ENCODE results near the gene TMPRSS11A.

TMPRSS11A gene

DNA sequence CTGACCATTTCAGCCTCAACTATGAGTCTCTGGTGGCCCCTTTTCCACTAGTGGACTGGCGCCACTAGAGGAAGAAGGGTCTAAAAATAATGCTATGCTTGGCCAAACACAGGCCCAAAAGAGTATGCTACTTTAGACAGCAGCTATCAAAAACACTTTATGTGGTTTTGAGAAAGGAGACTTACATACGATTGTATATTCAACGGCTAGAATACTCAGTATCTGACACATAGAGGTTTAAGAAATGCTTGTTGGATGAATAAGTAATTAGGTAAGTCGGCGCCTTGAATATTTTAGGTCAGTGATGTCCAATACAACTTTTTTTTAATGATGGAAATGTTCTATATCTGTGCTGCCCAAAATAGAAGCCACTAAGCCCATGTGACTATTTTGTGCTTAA, 25.7 kb upstream of the TMPRSS11A start:
- Histone ChIP-seq H3K9me3 (ENCODE audit: insufficient read depth, low read length, severe bottlenecking) (no peaks in the 10 kb centered on the region), H3K36me3 (ENCODE audit: insufficient read depth, low read length) (no peaks in the 10 kb centered on the region), H3K9ac (ENCODE audit: low read depth, low read length) (no peak overlapping the region), H3K4me3 (ENCODE audit: low read depth in 1 of 2, low read length in 2 of 2) (no peak overlapping the region), H4K20me1 (ENCODE audit: insufficient read depth, low read length) (no peaks in the 10 kb centered on the region), H2AFZ (ENCODE audit: low read depth, low read length) (no peak overlapping the region), H3K27ac (ENCODE audit: low read length) (no peak overlapping the region), H3K4me2 (ENCODE audit: insufficient read depth, low read length) (no peak overlapping the region), H3K79me2 (ENCODE audit: insufficient read depth, low read length) (no peaks in the 10 kb centered on the region), H3K27me3 (ENCODE audit: insufficient read depth, low read length, poor library complexity) (no peaks in the 10 kb centered on the region), H3K4me1 (ENCODE audit: insufficient read depth, low read length) (peaks cover 8% of the 10 kb centered on the region; the same call in 1 of the 2 replicates)
- ATAC-seq (ENCODE audit: insufficient read depth, low read depth) (no peak), DNase-seq (no peak)
- TF ChIP-seq EZH2 (IDR thresholded peaks at IDR 0.05; ENCODE audit: borderline replicate concordance, low read depth, low read length, severe bottlenecking) (no peak), CTCF (IDR thresholded peaks at IDR 0.05; ENCODE audit: borderline replicate concordance, extremely low read depth, low read length, poor library complexity, severe bottlenecking) (no peak)

- no peak overlapping the region for H3K9ac ChIP-seq (ENCODE audit: low read depth, low read length)
- no peak for ATAC-seq (ENCODE audit: insufficient read depth, low read depth)
These were observed 20.0 kb upstream of the TMPRSS11A start for GRCh38 chr4:67983333-67983732.

GRCh38 chr4:67980512-67980911, 17.2 kb upstream of the TMPRSS11A start:
- no peaks in the 10 kb centered on the region for H3K4me1 ChIP-seq (ENCODE audit: insufficient read depth, low read length)
- H3K27me3 ChIP-seq (ENCODE audit: insufficient read depth, low read length, poor library complexity) = no peaks in the 10 kb centered on the region
- TF ChIP-seq EZH2 (IDR thresholded peaks at IDR 0.05; ENCODE audit: borderline replicate concordance, low read depth, low read length, severe bottlenecking) (no peak), CTCF (IDR thresholded peaks at IDR 0.05; ENCODE audit: borderline replicate concordance, extremely low read depth, low read length, poor library complexity, severe bottlenecking) (no peak)
- no peak overlapping the region for H3K4me3 ChIP-seq (ENCODE audit: low read depth in 1 of 2, low read length in 2 of 2)
- H3K9ac ChIP-seq (ENCODE audit: low read depth, low read length) = no peak overlapping the region
- no peaks in the 10 kb centered on the region for H4K20me1 ChIP-seq (ENCODE audit: insufficient read depth, low read length)
- H3K36me3 ChIP-seq (ENCODE audit: insufficient read depth, low read length) = no peaks in the 10 kb centered on the region
- no peaks in the 10 kb centered on the region for H3K9me3 ChIP-seq (ENCODE audit: insufficient read depth, low read length, severe bottlenecking)
- DNase-seq = no peak
- no peak for ATAC-seq (ENCODE audit: insufficient read depth, low read depth)
- no peaks in the 10 kb centered on the region for H3K79me2 ChIP-seq (ENCODE audit: insufficient read depth, low read length)
- H3K27ac ChIP-seq (ENCODE audit: low read length) = no peak overlapping the region
- H2AFZ ChIP-seq (ENCODE audit: low read depth, low read length) = no peak overlapping the region
- H3K4me2 ChIP-seq (ENCODE audit: insufficient read depth, low read length) = no peak overlapping the region

More at GRCh38 chr4:67983333-67983732, 20.0 kb upstream of the TMPRSS11A start:
- Histone ChIP-seq H2AFZ (ENCODE audit: low read depth, low read length) (no peak overlapping the region), H4K20me1 (ENCODE audit: insufficient read depth, low read length) (no peaks in the 10 kb centered on the region), H3K27me3 (ENCODE audit: insufficient read depth, low read length, poor library complexity) (no peaks in the 10 kb centered on the region), H3K4me1 (ENCODE audit: insufficient read depth, low read length) (no peaks in the 10 kb centered on the region), H3K36me3 (ENCODE audit: insufficient read depth, low read length) (no peaks in the 10 kb centered on the region), H3K4me2 (ENCODE audit: insufficient read depth, low read length) (no peak overlapping the region), H3K9me3 (ENCODE audit: insufficient read depth, low read length, severe bottlenecking) (no peaks in the 10 kb centered on the region), H3K79me2 (ENCODE audit: insufficient read depth, low read length) (no peaks in the 10 kb centered on the region), H3K27ac (ENCODE audit: low read length) (no peak overlapping the region), H3K4me3 (ENCODE audit: low read depth in 1 of 2, low read length in 2 of 2) (no peak overlapping the region)
- no peak for DNase-seq
- TF ChIP-seq EZH2 (IDR thresholded peaks at IDR 0.05; ENCODE audit: borderline replicate concordance, low read depth, low read length, severe bottlenecking) (no peak), CTCF (IDR thresholded peaks at IDR 0.05; ENCODE audit: borderline replicate concordance, extremely low read depth, low read length, poor library complexity, severe bottlenecking) (no peak)

GRCh38 chr4:67973608-67974007, 10.3 kb upstream of the TMPRSS11A start:
- H2AFZ ChIP-seq (ENCODE audit: low read depth, low read length) = no peak overlapping the region
- no peak overlapping the region for H3K4me3 ChIP-seq (ENCODE audit: low read depth in 1 of 2, low read length in 2 of 2)
- TF ChIP-seq CTCF (IDR thresholded peaks at IDR 0.05; ENCODE audit: borderline replicate concordance, extremely low read depth, low read length, poor library complexity, severe bottlenecking) = no peak
- TF ChIP-seq EZH2 (IDR thresholded peaks at IDR 0.05; ENCODE audit: borderline replicate concordance, low read depth, low read length, severe bottlenecking) = no peak
- H4K20me1 ChIP-seq (ENCODE audit: insufficient read depth, low read length) = no peaks in the 10 kb centered on the region
- no peak for ATAC-seq (ENCODE audit: insufficient read depth, low read depth)
- no peaks in the 10 kb centered on the region for H3K27me3 ChIP-seq (ENCODE audit: insufficient read depth, low read length, poor library complexity)
- no peak overlapping the region for H3K9ac ChIP-seq (ENCODE audit: low read depth, low read length)
- H3K79me2 ChIP-seq (ENCODE audit: insufficient read depth, low read length) = no peaks in the 10 kb centered on the region
- H3K27ac ChIP-seq (ENCODE audit: low read length) = no peak overlapping the region
- no peak overlapping the region for H3K4me2 ChIP-seq (ENCODE audit: insufficient read depth, low read length)
- no peaks in the 10 kb centered on the region for H3K4me1 ChIP-seq (ENCODE audit: insufficient read depth, low read length)
- DNase-seq = no peak
- no peaks in the 10 kb centered on the region for H3K9me3 ChIP-seq (ENCODE audit: insufficient read depth, low read length, severe bottlenecking)
- H3K36me3 ChIP-seq (ENCODE audit: insufficient read depth, low read length) = no peaks in the 10 kb centered on the region

Data from DND-41 (cell line).